Ramos (cell line): ENCODE results near the gene ITM2C.

Experiments used
- in situ Hi-C: fragments of 300-500 bp; cut with MboI; formaldehyde crosslinking; loops from one replicate; pipeline ENCODE4 v1.14.3; 2022; ENCODE audit warnings: low sequenced_read_pairs; ENCODE audit not compliant: unreplicated experiment

ITM2C gene

DNA sequence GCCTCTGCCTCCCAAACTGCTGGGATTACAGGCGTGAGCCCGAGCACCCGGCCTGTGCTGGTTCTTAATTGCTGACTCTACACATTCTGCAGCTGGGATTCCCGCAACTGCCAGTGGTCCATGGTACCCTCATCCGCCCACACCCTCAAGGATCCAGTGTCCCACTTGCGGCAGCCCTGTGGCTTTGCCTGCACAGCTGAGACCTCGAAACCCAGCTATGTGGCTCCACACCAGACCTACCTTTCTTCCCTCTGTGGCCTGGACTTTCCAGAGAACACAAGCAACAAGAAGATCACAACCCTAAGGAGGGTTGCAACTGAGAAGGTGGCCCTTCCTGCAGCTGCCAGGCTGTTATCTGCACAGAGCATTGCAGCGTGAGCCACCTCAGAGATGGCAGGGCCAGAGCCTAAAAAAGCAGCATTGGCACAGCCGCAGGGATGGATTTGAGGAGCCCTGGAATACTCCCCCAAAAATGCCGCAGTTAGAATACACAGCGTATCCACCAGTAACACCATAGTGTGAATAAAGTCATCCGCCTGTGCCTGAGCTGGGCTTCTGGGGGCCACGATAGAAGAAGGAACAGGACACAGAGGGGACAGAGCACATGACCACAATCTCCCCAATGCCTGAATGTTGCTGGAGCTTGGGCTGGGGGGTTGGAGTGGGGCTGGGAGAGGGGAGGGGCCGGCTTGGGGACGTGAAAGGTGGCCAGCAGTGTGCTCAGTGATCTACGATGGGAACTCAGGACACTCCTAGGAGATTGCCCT is 58.4 kb downstream of the ITM2C start:
- in situ Hi-C loops: loop anchor here (5.0 kb wide), 1 partner anchor 64 kb away; no protein-coding TSS in a partner anchor

DNA sequence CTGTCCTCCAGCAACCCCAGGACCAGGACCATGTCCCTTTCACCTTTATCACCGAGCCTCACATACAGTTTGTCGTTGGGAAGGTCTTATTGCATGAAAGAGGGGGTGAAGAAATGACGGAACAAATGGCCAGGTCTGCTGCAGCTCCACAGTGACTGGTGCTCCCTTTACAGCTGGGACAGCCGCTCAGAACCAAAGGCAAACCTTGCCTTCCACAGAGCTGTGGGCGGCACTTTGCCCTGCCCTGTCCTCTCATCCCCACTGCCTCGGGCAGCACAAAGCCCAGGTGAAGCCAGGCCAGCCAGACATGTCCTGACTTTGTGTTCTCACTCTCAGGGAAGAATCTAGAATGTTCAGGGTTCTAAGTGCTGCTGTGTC is 59.3 kb downstream of the ITM2C start:
- in situ Hi-C loops: loop anchor here (5.0 kb wide), 1 partner anchor 63 kb away; no protein-coding TSS in a partner anchor

DNA sequence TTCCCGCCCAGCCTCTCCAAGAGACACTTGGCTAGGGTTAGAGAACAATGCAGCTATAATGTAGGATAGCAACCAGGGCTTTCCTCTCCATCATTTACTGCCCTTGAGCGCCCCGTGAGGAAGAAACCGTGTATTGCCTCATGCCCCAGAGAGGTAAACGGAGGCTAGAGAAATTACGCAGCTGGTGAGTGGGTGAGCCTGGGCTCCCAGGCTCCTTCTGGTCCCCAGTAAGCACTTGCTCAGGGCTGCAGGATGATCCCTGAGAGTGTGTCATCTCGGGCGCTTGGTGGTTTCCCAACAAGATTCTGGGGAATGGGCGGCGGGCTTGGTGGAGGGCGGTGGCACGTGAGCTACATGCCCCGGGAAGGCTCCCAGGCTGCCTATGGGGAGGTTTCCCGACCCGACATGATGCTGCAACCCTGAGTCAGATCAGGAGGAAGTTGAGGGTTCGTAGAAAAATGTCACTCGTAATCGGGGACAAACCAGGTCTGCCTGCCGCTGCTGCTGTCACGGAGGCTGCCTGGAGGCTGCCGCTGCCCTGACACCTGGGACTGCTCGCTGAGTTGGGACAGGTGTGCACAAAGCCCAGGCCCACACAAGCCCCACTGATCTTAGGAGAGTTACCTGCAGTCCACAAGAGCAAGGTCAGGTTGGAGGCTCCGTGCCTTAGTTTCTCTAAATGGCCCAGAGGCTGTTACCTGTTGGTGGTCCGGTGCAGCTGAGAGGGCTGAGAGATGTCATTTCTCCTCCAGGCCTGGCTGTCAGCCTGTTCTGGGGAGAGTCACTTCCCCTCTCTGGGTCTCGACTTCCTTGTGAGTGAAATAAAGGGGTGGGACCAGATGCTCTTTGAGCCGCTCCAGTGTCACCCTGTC is 60.0 kb downstream of the ITM2C start, which contains the start of gene GPR55:
GPR55 (minus strand) TSS at position 773 of the 872 bp plus-strand sequence. CDS start 14,280 bp downstream, outside the sequence.
- in situ Hi-C loops: loop anchor here (5.0 kb wide), 1 partner anchor 63 kb away; no protein-coding TSS in a partner anchor

DNA sequence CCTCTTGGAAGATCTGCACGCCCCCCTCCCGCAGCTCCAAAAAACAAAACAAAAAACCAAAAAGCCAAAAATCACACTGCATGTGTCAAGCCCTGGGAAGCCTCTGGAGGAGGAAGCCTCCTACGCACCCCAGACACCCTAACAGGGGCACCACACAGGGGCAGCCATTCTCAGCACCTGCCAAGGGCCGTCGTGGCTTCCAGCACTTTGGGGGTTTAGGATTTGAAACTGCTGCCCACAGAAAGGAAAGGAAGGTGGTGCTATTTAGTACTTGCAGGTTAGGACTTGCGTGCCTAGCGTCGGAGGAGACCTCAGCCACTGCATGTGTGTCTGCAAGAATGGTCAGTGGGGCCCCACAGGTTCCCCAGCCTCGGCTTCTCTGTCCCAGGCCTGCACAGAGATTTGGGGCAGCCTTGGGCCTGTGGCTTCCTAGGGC is 60.7 kb downstream of the ITM2C start:
- in situ Hi-C loops: no loop called here

DNA sequence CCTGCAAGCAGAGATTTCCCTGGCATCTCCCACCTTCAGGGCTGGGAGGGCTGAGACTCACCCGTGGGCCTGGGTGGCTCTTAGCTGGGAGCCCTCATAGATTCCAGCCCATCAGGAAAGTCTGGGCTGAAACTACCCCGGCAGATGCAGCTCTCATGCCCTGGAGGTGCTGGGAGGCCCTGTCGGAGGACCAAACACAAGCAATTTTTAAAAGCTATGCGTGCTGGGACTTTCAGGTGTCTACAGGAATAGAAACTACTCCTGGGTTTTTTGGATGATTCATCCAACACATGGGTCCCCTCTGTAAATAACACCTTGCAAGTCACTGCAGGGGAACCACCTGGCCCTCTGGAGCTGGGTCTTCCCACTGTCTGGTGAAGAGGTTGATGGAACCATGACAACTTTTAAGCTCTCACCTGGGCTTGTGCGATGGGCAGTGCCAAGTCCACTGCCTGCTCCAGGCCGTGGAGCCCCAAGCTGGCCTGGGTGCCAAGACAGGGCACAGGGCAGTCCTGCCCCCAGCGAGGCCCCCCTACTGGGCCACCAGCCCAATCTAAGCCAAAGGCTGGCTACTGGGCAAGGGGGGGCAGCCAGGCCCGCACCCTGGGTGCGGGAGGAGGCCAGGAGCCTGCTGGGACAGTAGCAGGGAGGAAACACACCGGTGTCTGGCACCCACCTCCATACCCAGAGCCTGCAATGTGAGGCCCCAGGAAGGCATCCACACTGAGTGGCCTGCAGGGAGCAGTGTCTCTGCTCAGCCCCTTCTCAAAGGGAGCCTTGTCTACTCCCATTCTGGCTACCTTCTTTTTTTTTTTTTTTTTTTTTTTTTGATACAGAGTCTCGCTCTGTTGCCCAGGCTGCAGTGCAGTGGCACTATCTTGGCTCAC is 61.4 kb downstream of the ITM2C start:
- in situ Hi-C loops: no loop called here

GRCh38 chr2:230927711-230928341 is 63.1 kb downstream of the ITM2C start:
- in situ Hi-C loops: no loop called here
